GM13976 (cell line): ENCODE measurements around the gene SLC15A2.

Experiments used
- DNase-seq: peaks from one replicate; pipeline ENCODE4 v3.0.0; 2012; ENCODE audit warnings: low spot score
- CTCF ChIP-seq: IDR thresholded peaks from 2 replicates; pipeline ENCODE4 v1.5.1; 2012; ENCODE audit warnings: borderline replicate concordance, mild to moderate bottlenecking; ENCODE audit not compliant: insufficient read depth; ENCODE audit errors: extremely low read depth, missing control alignments, control extremely low read depth
- in situ Hi-C: fragments of 300-500 bp; cut with MboI; formaldehyde crosslinking; loops from one replicate; pipeline ENCODE4 v1.12.0; 2022; ENCODE audit warnings: low sequenced_read_pairs, mixed read lengths, inconsistent platforms; ENCODE audit not compliant: unreplicated experiment

The SLC15A2 gene

GRCh38 chr3:121988146-121988545 is 93.9 kb downstream of the SLC15A2 start:
- in situ Hi-C loops: loop anchor here (25.0 kb wide), 1 partner anchor 426 kb away; the partner anchor contains the start of gene ARGFX
- TF ChIP-seq CTCF: no peak
- DNase-seq: no peak

DNA sequence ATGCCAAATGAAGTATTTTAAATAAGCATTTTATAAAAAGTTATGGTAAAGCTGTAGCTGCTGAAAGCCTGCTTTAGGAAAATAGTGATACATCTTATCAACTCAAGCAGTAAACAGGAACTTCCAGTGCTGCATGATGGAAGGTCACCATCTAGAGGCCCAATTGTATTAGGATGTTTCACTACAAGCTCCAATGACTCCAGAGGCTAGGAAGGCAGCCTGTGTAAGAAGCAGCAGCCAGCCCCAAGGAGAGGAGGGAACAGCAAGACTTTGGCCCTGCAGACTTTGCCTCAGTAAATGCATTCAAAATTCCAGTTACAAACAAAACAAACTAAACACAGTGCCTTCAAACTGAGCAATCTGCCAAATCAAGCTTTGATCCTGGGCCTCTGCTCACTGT is 95.7 kb downstream of the SLC15A2 start:
- peak; percentile 10 for TF ChIP-seq CTCF
- no peak for DNase-seq
- in situ Hi-C loops: loop anchor here (10.0 to 25.0 kb wide), 2 partner anchors 275 to 428 kb away; partner anchors contain the start of gene ARGFX

DNA sequence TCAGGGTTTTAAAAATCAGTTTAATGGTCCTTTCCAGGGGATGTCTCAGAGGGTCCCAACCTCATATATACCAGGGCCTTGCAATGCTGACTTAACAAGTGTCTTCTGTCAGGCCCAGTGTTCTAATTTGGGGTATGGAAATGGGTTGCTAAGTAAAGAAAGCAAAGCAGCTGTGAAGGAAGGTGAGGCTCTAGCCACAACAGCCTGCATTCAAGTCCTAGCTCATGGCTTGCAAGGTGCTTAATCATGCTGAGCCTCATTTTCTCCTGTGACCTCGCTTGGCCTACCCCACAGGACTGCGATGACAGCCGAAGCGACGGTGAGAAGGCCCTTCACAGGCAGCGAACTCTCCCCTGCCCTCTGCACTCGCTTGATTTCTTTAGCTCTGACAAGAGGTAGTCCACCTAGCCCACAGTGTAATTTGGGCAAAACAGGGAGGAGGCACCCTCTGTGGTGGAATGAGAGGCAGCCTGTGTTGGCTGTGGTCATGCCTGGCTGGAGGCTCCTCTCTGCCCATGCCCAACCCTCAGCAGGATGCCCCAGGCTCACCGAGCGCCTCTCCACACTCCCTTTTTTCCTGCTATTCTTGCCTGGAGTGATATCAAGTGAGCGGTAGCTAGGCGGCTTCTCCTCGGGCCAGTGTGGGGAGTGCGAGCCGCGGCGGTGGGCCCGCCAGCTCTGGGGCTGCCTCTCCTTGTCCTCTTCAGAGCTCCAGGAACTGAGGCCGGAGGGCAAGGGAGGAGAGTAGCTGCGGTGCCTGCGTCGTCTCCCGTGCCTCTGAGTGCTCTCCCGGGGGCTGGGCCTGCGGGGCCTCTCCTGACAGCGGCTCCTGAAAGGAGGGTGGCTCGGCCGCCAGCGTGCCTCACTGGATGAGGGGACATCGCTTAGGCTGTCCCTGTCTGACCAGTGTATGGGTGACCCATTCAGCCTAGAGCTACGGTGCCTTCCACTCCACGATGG is 98.7 kb downstream of the SLC15A2 start:
- TF ChIP-seq CTCF: no peak
- in situ Hi-C loops: loop anchor here (10.0 to 25.0 kb wide), 2 partner anchors 272 to 431 kb away; partner anchors contain the start of gene ARGFX
- peak; percentile 56 for DNase-seq
